BJ (cell line): ENCODE data around the gene RNU2-63P. TPM values are rescaled to one million over a fixed set of nuclear protein-coding genes. Genes with fewer than 3 reads are reported as not detected.

ENCODE experiments used
- CTCF ChIA-PET: fragments of 350-600 bp; formaldehyde crosslinking; extraction: SDS; loops from one replicate; lab custom pipeline; 2021; ENCODE audit warnings: antibody characterized with exemption, inconsistent platforms; lab: Yijun Ruan, JAX
- POLR2A ChIA-PET: fragments of 300-600 bp; sonication (Branson Sonifier 250); formaldehyde crosslinking; extraction: SDS; loops from one replicate; lab custom pipeline; 2021; ENCODE audit warnings: antibody characterized with exemption; lab: Charles Lee
- DNase-seq: peaks from one replicate; pipeline ENCODE4 v3.0.0-alpha.2; 2011; ENCODE audit warnings: low read depth
- H3K27me3 ChIP-seq: 2 replicates; pipeline ENCODE4 v1.6.0; 2011; ENCODE audit warnings: low read length; ENCODE audit not compliant: control insufficient read depth, insufficient read depth
- H3K36me3 ChIP-seq: 2 replicates; pipeline ENCODE4 v1.5.1; 2011; ENCODE audit warnings: low read length; ENCODE audit not compliant: control insufficient read depth, insufficient read depth
- H3K4me3 ChIP-seq: 2 replicates; pipeline ENCODE4 v1.5.1; 2011; ENCODE audit warnings: low read depth, mild to moderate bottlenecking, control low read depth, low read length
- polyA plus RNA-seq: library from polyadenylated mRNA; depleted of rRNA; stranded (reverse); fragments of >200 nt; gene quantifications from 2 replicates; pipeline ENCODE4 v1.2.3, GENCODE V29; 2011
- TF ChIP-seq, protein P1 (sequence below): IDR thresholded peaks from 2 replicates; pipeline ENCODE4 v1.5.1; 2011; ENCODE audit warnings: low read depth, mild to moderate bottlenecking, control low read depth, inconsistent platforms, low read length, moderate library complexity; ENCODE audit not compliant: insufficient read depth

Gene RNU2-63P
- polyA plus RNA-seq, 1 experiment = not detected

- no peaks in the 10 kb centered on the region for H3K36me3 ChIP-seq
- ChIA-PET POLR2A (no interaction called here), CTCF (interaction anchor here (0.6 kb wide), 1 partner anchor 19 kb away, joined by 3 read pairs; no protein-coding TSS in a partner anchor)
- H3K4me3 ChIP-seq = no peak overlapping the region
- DNase-seq = no peak
- TF ChIP-seq, protein P1, sequence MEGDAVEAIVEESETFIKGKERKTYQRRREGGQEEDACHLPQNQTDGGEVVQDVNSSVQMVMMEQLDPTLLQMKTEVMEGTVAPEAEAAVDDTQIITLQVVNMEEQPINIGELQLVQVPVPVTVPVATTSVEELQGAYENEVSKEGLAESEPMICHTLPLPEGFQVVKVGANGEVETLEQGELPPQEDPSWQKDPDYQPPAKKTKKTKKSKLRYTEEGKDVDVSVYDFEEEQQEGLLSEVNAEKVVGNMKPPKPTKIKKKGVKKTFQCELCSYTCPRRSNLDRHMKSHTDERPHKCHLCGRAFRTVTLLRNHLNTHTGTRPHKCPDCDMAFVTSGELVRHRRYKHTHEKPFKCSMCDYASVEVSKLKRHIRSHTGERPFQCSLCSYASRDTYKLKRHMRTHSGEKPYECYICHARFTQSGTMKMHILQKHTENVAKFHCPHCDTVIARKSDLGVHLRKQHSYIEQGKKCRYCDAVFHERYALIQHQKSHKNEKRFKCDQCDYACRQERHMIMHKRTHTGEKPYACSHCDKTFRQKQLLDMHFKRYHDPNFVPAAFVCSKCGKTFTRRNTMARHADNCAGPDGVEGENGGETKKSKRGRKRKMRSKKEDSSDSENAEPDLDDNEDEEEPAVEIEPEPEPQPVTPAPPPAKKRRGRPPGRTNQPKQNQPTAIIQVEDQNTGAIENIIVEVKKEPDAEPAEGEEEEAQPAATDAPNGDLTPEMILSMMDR = no peak
- no peaks in the 10 kb centered on the region for H3K27me3 ChIP-seq
These were observed 26.1 kb upstream of the RNU2-63P start for GRCh38 chr2:88042476-88042875.

GRCh38 chr2:88038263-88039105 is 22.1 kb upstream of the RNU2-63P start:
- Histone ChIP-seq H3K27me3 (no peaks in the 10 kb centered on the region), H3K36me3 (no peaks in the 10 kb centered on the region; the same call in 1 of the 2 replicates), H3K4me3 (no peak overlapping the region)
- TF ChIP-seq, protein P1 = no peak
- ChIA-PET POLR2A (no interaction called here), CTCF (interaction anchor here (0.7 to 1.8 kb wide), 3 partner anchors 10 to 21 kb away, joined by 5 to 6 read pairs (median 5); no protein-coding TSS in a partner anchor)
- DNase-seq = peak; percentile 77

DNA sequence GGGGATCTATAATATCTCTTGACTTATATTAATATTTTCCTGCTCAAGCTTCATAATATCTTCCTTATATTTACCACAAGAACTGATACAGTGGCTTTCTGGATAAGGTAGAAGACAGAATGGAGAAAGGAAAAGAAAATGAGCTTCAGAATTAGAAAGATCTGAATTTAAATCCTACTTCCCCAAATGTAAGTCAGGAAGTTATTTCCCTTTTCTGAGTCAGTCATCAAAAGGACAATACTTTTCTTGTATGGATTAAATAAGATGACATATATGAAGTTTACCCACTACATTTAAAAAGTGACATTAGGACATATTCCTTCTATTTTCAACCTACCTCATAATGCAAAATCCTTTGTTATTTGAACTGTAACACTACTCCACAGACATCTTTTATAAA is 20.3 kb upstream of the RNU2-63P start:
- TF ChIP-seq, protein P1 = no peak
- Histone ChIP-seq H3K36me3 (no peaks in the 10 kb centered on the region; the same call in 1 of the 2 replicates), H3K4me3 (no peak overlapping the region), H3K27me3 (no peaks in the 10 kb centered on the region)
- POLR2A ChIA-PET = no interaction called here
- DNase-seq = no peak
- CTCF ChIA-PET = interaction anchor here (1.6 kb wide), 1 partner anchor 12 kb away, joined by 5 read pairs; no protein-coding TSS in a partner anchor

GRCh38 chr2:88036182-88036581 is 19.8 kb upstream of the RNU2-63P start:
- DNase-seq = no peak
- TF ChIP-seq, protein P1 = no peak
- H3K36me3 ChIP-seq = no peaks in the 10 kb centered on the region; the same call in 1 of the 2 replicates
- H3K27me3 ChIP-seq = no peaks in the 10 kb centered on the region
- no peak overlapping the region for H3K4me3 ChIP-seq
- CTCF ChIA-PET = no interaction called here
- POLR2A ChIA-PET = no interaction called here

GRCh38 chr2:88032070-88032702 is 15.8 kb upstream of the RNU2-63P start:
- CTCF ChIA-PET = no interaction called here
- TF ChIP-seq, protein P1 = no peak
- DNase-seq = no peak
- POLR2A ChIA-PET = no interaction called here
- no peaks in the 10 kb centered on the region for H3K27me3 ChIP-seq
- H3K4me3 ChIP-seq = no peak overlapping the region
- H3K36me3 ChIP-seq = peaks cover 8% of the 10 kb centered on the region
